HepG2 (cell line): Measurements from ENCODE around the gene ANKRD11. TPM values are rescaled to one million over a fixed set of nuclear protein-coding genes. Genes with fewer than 3 reads are reported as not detected.
A peak's percentile ranks its signal among the peaks of the same experiment; 100 is the strongest.

ENCODE experiments used
- ATAC-seq: fragments of 200-7000 bp; cut with Tn5 transposase; 3 replicates; pipeline ENCODE4 v1.9.1; 2020; ENCODE audit warnings: mild to moderate bottlenecking, moderate library complexity
- BruUV-seq: library from RNA; stranded (reverse); fragments of 400-500 nt; replicated peaks from 2 replicates; lab custom pipeline; 2021; lab: Mats Ljungman, UMichigan
- CTCF ChIA-PET: fragments of 300-600 bp; formaldehyde crosslinking; extraction: SDS; loops from one replicate; lab custom pipeline; 2021; ENCODE audit warnings: low total read pairs, inconsistent platforms, low intra/inter-chr PET ratio; lab: Yijun Ruan, JAX
- POLR2A ChIA-PET: fragments of 350-600 bp; sonication (Branson Sonifier 250); formaldehyde crosslinking; loops from one replicate; lab custom pipeline; 2020; ENCODE audit warnings: antibody characterized with exemption, inconsistent platforms; lab: Yijun Ruan, JAX
- DNase-seq: peaks from one replicate; pipeline ENCODE4 v3.0.0-alpha.2; 2015; ENCODE audit warnings: low spot score
- FAIRE-seq: peaks from 3 replicates; lab custom pipeline; 2011; peaks lifted over from hg19 to GRCh38; lab: Jason Lieb, UNC
- H2AFZ ChIP-seq: one replicate; pipeline ENCODE4 v1.6.1; 2011; ENCODE audit warnings: low read length, inconsistent platforms
- H3K27ac ChIP-seq: fragments of 300-600 bp; 3 replicates; pipeline ENCODE4 v1.8.0; 2011; ENCODE audit warnings: mixed run types, mild to moderate bottlenecking, mixed read lengths, low read length, inconsistent platforms; ENCODE audit not compliant: insufficient read depth; ENCODE audit errors: extremely low read length
- H3K27me3 ChIP-seq, 2 experiments: fragments of 200-600 bp in 1 of 2; 2 replicates in 1 of 2; 3 replicates in 1 of 2; pipeline versions ENCODE4 v1.6.0 to v1.8.0; 2011; ENCODE audit warnings: low read length in 2 of 2, mild to moderate bottlenecking in 2 of 2, moderate library complexity in 2 of 2, inconsistent platforms in 1 of 2; ENCODE audit not compliant: insufficient read depth in 2 of 2, control insufficient read depth in 1 of 2
- H3K36me3 ChIP-seq, 2 experiments: fragments of 200-600 bp in 1 of 2; replicated peaks in 1 of 2; 2 replicates in 1 of 2; 3 replicates in 1 of 2; pipeline versions ENCODE4 v1.5.1 to v1.8.0; 2011; ENCODE audit warnings: low read length in 2 of 2, inconsistent platforms in 1 of 2; ENCODE audit not compliant: insufficient read depth in 2 of 2, control insufficient read depth in 1 of 2
- H3K4me1 ChIP-seq: 2 replicates; pipeline ENCODE4 v1.5.1; 2012; ENCODE audit warnings: low read length, inconsistent platforms; ENCODE audit not compliant: insufficient read depth
- H3K4me2 ChIP-seq: 2 replicates; pipeline ENCODE4 v1.6.0; 2011; ENCODE audit warnings: low read depth, low read length, inconsistent platforms
- H3K4me3 ChIP-seq, 3 experiments: fragments of 200-600 bp in 1 of 3; sonication (generic), shearing (Covaris generic) in 1 of 3; replicated peaks in 1 of 3; 2 replicates each; pipeline ENCODE4 v1.5.1; 2011 to 2016; ENCODE audit warnings: low read length in 3 of 3, inconsistent platforms in 2 of 3, low read depth in 2 of 3, mild to moderate bottlenecking in 2 of 3, control low read depth in 1 of 3, mixed read lengths in 1 of 3; ENCODE audit not compliant: insufficient read depth in 1 of 3
- H3K79me2 ChIP-seq: one replicate; pipeline ENCODE4 v1.6.1; 2011; ENCODE audit warnings: low read length, inconsistent platforms; ENCODE audit not compliant: insufficient read depth
- H3K9ac ChIP-seq: 2 replicates; pipeline ENCODE4 v1.6.0; 2011; ENCODE audit warnings: mild to moderate bottlenecking, low read depth, low read length, inconsistent platforms; ENCODE audit not compliant: insufficient read depth
- H3K9me3 ChIP-seq: 2 replicates; pipeline ENCODE4 v1.5.1; 2012; ENCODE audit warnings: mild to moderate bottlenecking, low read length
- H4K20me1 ChIP-seq: 2 replicates; pipeline ENCODE4 v1.6.0; 2011; ENCODE audit warnings: inconsistent platforms, mild to moderate bottlenecking, low read length, moderate library complexity; ENCODE audit not compliant: insufficient read depth
- AKAP8 ChIP-seq: sonication (generic); formaldehyde crosslinking; IDR thresholded peaks from 2 replicates; pipeline ENCODE4 v1.5.1; 2020; ENCODE audit warnings: mild to moderate bottlenecking, missing genetic modification reagents
- ELF1 ChIP-seq: sonication (generic); formaldehyde crosslinking; IDR thresholded peaks from 2 replicates; pipeline ENCODE4 v1.4.0; 2020; ENCODE audit warnings: missing genetic modification reagents
- HOXA9 ChIP-seq: sonication (generic); formaldehyde crosslinking; IDR thresholded peaks from 2 replicates; pipeline ENCODE4 v1.8.1; 2022; ENCODE audit warnings: missing genetic modification reagents, mild to moderate bottlenecking, moderate library complexity, borderline replicate concordance
- KLF11 ChIP-seq: IDR thresholded peaks from 2 replicates; pipeline ENCODE4 v1.6.1; 2016; ENCODE audit warnings: missing compliant biosample characterization
- KMT2B ChIP-seq: IDR thresholded peaks from 2 replicates; pipeline ENCODE4 v1.6.1; 2016; ENCODE audit warnings: missing genetic modification reagents, missing compliant biosample characterization
- MTA3 ChIP-seq: sonication (generic); formaldehyde crosslinking; IDR thresholded peaks from 2 replicates; pipeline ENCODE4 v1.4.0; 2020; ENCODE audit warnings: missing genetic modification reagents
- PITX1 ChIP-seq: sonication (generic); formaldehyde crosslinking; IDR thresholded peaks from 2 replicates; pipeline ENCODE4 v1.5.1; 2020; ENCODE audit warnings: mild to moderate bottlenecking, missing genetic modification reagents
- RAD21 ChIP-seq: fragments of 450-650 bp; formaldehyde crosslinking; IDR thresholded peaks from 2 replicates; pipeline ENCODE4 v1.5.0; 2020; ENCODE audit warnings: mild to moderate bottlenecking
- SAP130 ChIP-seq: IDR thresholded peaks from 2 replicates; pipeline ENCODE4 v1.6.1; 2016; ENCODE audit warnings: low read depth
- ZNF160 ChIP-seq: sonication (generic); formaldehyde crosslinking; IDR thresholded peaks from 2 replicates; pipeline ENCODE4 v1.8.0; 2022; ENCODE audit warnings: mild to moderate bottlenecking, inconsistent platforms, missing genetic modification reagents
- ZNF264 ChIP-seq: sonication (generic); formaldehyde crosslinking; IDR thresholded peaks from 2 replicates; pipeline ENCODE4 v1.4.0; 2020; ENCODE audit warnings: missing genetic modification reagents
- ZNF335 ChIP-seq: sonication (generic); formaldehyde crosslinking; IDR thresholded peaks from 2 replicates; pipeline ENCODE4 v1.4.0; 2020; ENCODE audit warnings: missing genetic modification reagents
- ZNF572 ChIP-seq: sonication (generic); formaldehyde crosslinking; IDR thresholded peaks from 2 replicates; pipeline ENCODE4 v1.5.1; 2020; ENCODE audit warnings: mild to moderate bottlenecking, missing genetic modification reagents
- ZNF746 ChIP-seq: sonication (generic); formaldehyde crosslinking; IDR thresholded peaks from 2 replicates; pipeline ENCODE4 v1.8.0; 2022; ENCODE audit warnings: mild to moderate bottlenecking, missing genetic modification reagents
- ZNF766 ChIP-seq: sonication (generic); formaldehyde crosslinking; IDR thresholded peaks from 2 replicates; pipeline ENCODE4 v1.5.0; 2020; ENCODE audit warnings: missing genetic modification reagents, borderline replicate concordance
- WGBS: methylation state at CpG from one replicate; pipeline ENCODE4 v1.1.6; 2017; ENCODE audit warnings: low lambda C conversion rate; 5-methylcytosine and 5-hydroxymethylcytosine counted together
- in situ Hi-C: cut with HindIII; loops from 2 replicates; pipeline ENCODE4 v1.10.0; 2017; ENCODE audit warnings: low pct_unique_long_range_greater_than_20kb; ENCODE audit not compliant: extremely low pct_ligation_motif_present
- intact Hi-C: fragments of 100-400 bp; cut with micrococcal nuclease; formaldehyde crosslinking; loops from one replicate; pipeline ENCODE4 v1.10.0; 2022; ENCODE audit not compliant: unreplicated experiment
- polyA plus RNA-seq, 8 experiments: library from polyadenylated mRNA; depleted of rRNA in 3 of 8; stranded (reverse) in 7 of 8; unstranded in 1 of 8; fragments of >200 nt; fragmentation: Illumina TruSeq in 4 of 8; extraction: Trizol in 4 of 8; gene quantifications; 2 replicates each; pipeline versions ENCODE4 v1.2.1 to v1.2.3, GENCODE V29; 2011 to 2016; ENCODE audit warnings: low read depth in 4 of 8, missing spikeins in 1 of 8, mixed read lengths in 1 of 8; ENCODE audit not compliant: insufficient read depth in 1 of 8
- total RNA-seq, 5 experiments: library from RNA; depleted of rRNA; stranded (reverse); fragments of >200 nt; fragmentation: Illumina TruSeq; extraction: Trizol; gene quantifications; 2 replicates each; pipeline ENCODE4 v1.2.3, GENCODE V29; 2016; ENCODE audit warnings: low read depth in 1 of 5
- TF ChIP-seq, protein P1 (sequence below): sonication (generic); formaldehyde crosslinking; IDR thresholded peaks from 2 replicates; pipeline ENCODE4 v1.5.1; 2020; ENCODE audit warnings: missing genetic modification reagents, mild to moderate bottlenecking, borderline replicate concordance
- TF ChIP-seq, protein P2 (sequence below): sonication (generic); formaldehyde crosslinking; conservative IDR thresholded peaks from 2 replicates; pipeline ENCODE4 v1.4.0; 2020; ENCODE audit warnings: mild to moderate bottlenecking, missing genetic modification reagents, moderate library complexity

Gene ANKRD11
- total and polyA plus RNA-seq, 2 of the 13 experiments (the other 11 are each of a cell fraction or from before 2014, with no cell fraction given), result 21.4 to 38.4 TPM

- TF ChIP-seq SAP130 (CRISPR knock-in tag), result peak; percentile 3; the same call in 1 of the 2 replicates
- 0 out of 2 replicates have a peak, but pooled peaks have one; percentile 20 for TF ChIP-seq ZNF746 (CRISPR knock-in tag)
- 0 out of 2 replicates have a peak, but pooled peaks have one; percentile 17 for TF ChIP-seq RAD21 (CRISPR knock-in tag)
- peak; percentile 18; the same call in 1 of the 2 replicates for TF ChIP-seq ZNF766 (CRISPR knock-in tag)
Measured at GRCh38 chr16:89247734-89248075, 242.7 kb downstream of the ANKRD11 start (continued).

DNA sequence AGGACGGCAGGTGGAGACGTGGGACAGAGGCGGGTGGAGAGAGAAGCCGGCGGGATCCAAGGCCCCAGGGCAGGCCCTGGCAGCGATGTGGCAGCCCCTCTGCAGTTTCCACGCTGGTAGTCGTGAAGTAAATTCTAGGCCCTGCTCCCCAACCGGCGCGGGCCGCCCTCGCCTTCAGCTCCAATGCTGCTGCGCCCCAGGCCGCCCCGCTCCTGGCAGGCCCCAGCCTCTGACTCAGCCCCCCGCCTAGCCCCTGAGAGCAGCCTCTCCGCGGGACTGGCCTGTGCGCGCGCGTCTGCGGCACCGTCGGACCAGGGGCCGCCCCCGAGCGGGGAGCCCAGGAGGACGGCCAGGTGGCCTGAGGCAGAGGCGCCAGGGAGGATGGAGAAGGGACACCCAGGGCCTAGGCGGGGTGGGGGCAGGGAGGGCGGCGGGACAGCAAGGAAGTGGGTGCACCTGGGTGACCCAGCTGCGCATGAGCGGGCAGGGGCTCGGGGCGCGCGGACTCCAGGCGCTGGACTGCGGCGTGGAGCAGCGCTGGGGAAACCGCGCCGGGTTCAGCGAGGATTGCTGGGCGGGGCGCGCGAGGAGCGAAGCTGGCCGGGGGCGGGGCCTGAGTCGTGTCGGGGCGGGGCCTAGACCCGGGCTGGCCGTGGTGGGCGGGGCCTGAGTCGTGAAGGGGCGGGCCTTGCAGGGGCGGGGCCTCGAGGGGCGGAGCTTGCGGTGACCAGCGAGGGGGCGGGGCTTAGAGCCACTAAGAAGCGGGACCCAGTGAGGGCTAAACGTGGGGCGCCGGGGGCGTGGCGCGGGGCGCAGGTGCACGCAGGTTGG, 243.2 kb downstream of the ANKRD11 start:
- BruUV-seq, result no TSS peak
- H3K9me3 ChIP-seq, result no peaks in the 10 kb centered on the region
- H3K27me3 ChIP-seq, result no peaks in the 10 kb centered on the region; a peak in 1 of 5 replicates
- peaks cover 4% of the 10 kb centered on the region for H3K79me2 ChIP-seq
- DNase-seq (peak; percentile 85), ATAC-seq (peak; percentile 91), FAIRE-seq (no peak)
- H3K4me2 ChIP-seq, result peak overlapping the region; percentile 86
- no peak overlapping the region for H2AFZ ChIP-seq
- under 1% methylated on average over 39 of the region's 78 CpGs for WGBS
- no peaks in the 10 kb centered on the region for H4K20me1 ChIP-seq
- no peaks in the 10 kb centered on the region; a peak in 1 of 5 replicates for H3K36me3 ChIP-seq
- H3K4me3 ChIP-seq, result peak overlapping the region; percentile 72 to 82 (median 81)
- intact Hi-C loops, result loop anchor here (1.0 kb wide), 1 partner anchor 148 kb away; no protein-coding TSS in a partner anchor
- peak overlapping the region; percentile 81 for H3K9ac ChIP-seq
- H3K27ac ChIP-seq, result peak overlapping the region; percentile 92
- in situ Hi-C loops, result no loop called here
- CTCF ChIA-PET, result no interaction called here
- peaks cover 57% of the 10 kb centered on the region for H3K4me1 ChIP-seq
- POLR2A ChIA-PET, result interaction anchor here (0.6 to 6.6 kb wide), 19 partner anchors 14 to 261 kb away, joined by 3 to 78 read pairs (median 4); partner anchors contain the start of genes ACSF3, CDH15, SLC22A31 and SPG7
- TF ChIP-seq KLF11 (CRISPR knock-in tag) (peak; percentile 27; the same call in 1 of the 2 replicates), HOXA9 (CRISPR knock-in tag) (peak; percentile 92; the same call in 1 of the 2 replicates), ZNF335 (no peak; the same call in 1 of the 2 replicates), MTA3 (no peak), PITX1 (peak; percentile 4; the same call in 1 of the 2 replicates), KMT2B (CRISPR knock-in tag) (peak; percentile 44; the same call in 1 of the 2 replicates), ZNF264 (CRISPR knock-in tag) (0 out of 2 replicates have a peak, but pooled peaks have one; percentile 18), ZNF572 (CRISPR knock-in tag) (peak; percentile 99), ELF1 (CRISPR knock-in tag) (0 out of 2 replicates have a peak, but pooled peaks have one; percentile 15), AKAP8 (peak; percentile 81), ZNF160 (CRISPR knock-in tag) (0 out of 2 replicates have a peak, but pooled peaks have one; percentile 87)
- TF ChIP-seq, protein P1, sequence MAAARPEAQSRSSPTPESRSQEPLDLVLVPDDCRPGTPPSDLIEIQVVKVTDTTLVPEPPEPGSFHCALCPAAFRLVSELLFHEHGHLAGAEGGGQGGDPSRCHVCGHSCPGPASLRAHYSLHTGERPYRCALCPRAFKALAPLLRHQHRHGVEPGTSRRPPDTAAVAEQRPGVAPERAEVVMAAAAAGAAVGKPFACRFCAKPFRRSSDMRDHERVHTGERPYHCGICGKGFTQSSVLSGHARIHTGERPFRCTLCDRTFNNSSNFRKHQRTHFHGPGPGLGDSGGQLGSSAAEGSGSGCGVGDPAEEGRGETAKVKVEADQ, result no peak
- TF ChIP-seq, protein P2, sequence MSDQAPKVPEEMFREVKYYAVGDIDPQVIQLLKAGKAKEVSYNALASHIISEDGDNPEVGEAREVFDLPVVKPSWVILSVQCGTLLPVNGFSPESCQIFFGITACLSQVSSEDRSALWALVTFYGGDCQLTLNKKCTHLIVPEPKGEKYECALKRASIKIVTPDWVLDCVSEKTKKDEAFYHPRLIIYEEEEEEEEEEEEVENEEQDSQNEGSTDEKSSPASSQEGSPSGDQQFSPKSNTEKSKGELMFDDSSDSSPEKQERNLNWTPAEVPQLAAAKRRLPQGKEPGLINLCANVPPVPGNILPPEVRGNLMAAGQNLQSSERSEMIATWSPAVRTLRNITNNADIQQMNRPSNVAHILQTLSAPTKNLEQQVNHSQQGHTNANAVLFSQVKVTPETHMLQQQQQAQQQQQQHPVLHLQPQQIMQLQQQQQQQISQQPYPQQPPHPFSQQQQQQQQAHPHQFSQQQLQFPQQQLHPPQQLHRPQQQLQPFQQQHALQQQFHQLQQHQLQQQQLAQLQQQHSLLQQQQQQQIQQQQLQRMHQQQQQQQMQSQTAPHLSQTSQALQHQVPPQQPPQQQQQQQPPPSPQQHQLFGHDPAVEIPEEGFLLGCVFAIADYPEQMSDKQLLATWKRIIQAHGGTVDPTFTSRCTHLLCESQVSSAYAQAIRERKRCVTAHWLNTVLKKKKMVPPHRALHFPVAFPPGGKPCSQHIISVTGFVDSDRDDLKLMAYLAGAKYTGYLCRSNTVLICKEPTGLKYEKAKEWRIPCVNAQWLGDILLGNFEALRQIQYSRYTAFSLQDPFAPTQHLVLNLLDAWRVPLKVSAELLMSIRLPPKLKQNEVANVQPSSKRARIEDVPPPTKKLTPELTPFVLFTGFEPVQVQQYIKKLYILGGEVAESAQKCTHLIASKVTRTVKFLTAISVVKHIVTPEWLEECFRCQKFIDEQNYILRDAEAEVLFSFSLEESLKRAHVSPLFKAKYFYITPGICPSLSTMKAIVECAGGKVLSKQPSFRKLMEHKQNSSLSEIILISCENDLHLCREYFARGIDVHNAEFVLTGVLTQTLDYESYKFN (CRISPR knock-in tag), result 0 out of 2 replicates have a peak, but pooled peaks have one; percentile 40
